ENCODE results near the gene INPP5E. TPM values are rescaled to one million over a fixed set of nuclear protein-coding genes. Genes with fewer than 3 reads are reported as not detected.
A peak's percentile ranks its signal among the peaks of the same experiment; 100 is the strongest.

The INPP5E gene
- total RNA-seq, 1 donor from 2014 or later, result 24.0 TPM

DNA sequence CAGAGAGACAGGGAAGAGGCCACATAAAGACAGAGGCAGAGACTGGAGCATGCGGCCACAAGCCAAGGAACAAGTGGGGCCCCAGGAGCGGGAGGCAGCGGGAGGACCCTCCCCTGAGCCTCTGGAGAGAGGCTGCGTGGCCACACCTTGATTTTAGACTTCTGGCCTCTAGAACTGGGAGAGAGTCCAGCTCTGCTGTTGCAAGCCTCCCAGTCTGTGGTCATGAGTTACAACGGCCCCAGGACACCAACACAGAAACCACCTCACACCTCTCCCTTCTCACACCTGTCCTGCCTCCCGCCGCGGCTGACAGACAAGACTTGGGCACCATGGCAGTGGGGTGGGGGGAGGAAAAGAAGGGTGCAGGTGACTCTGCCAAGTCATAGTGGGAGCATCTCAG is 2.2 kb downstream of the INPP5E start:
- H3K36me3 Mint-ChIP-seq, result no peaks in the 10 kb centered on the region
- H3K27me3 Mint-ChIP-seq, result no peaks in the 10 kb centered on the region
- no peaks in the 10 kb centered on the region for H3K9me3 Mint-ChIP-seq
- H3K4me3 Mint-ChIP-seq, result peak overlapping the region; percentile 91
- no peak for DNase-seq (ENCODE audit: extremely low spot score, unreplicated experiment)
- TF ChIP-seq, protein P1, sequence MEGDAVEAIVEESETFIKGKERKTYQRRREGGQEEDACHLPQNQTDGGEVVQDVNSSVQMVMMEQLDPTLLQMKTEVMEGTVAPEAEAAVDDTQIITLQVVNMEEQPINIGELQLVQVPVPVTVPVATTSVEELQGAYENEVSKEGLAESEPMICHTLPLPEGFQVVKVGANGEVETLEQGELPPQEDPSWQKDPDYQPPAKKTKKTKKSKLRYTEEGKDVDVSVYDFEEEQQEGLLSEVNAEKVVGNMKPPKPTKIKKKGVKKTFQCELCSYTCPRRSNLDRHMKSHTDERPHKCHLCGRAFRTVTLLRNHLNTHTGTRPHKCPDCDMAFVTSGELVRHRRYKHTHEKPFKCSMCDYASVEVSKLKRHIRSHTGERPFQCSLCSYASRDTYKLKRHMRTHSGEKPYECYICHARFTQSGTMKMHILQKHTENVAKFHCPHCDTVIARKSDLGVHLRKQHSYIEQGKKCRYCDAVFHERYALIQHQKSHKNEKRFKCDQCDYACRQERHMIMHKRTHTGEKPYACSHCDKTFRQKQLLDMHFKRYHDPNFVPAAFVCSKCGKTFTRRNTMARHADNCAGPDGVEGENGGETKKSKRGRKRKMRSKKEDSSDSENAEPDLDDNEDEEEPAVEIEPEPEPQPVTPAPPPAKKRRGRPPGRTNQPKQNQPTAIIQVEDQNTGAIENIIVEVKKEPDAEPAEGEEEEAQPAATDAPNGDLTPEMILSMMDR (conservative IDR thresholded peaks at IDR 0.05), result no peak
- no peak overlapping the region for H3K27ac Mint-ChIP-seq
- H3K4me1 Mint-ChIP-seq (ENCODE audit: unreplicated experiment), result peaks cover 24% of the 10 kb centered on the region

DNA sequence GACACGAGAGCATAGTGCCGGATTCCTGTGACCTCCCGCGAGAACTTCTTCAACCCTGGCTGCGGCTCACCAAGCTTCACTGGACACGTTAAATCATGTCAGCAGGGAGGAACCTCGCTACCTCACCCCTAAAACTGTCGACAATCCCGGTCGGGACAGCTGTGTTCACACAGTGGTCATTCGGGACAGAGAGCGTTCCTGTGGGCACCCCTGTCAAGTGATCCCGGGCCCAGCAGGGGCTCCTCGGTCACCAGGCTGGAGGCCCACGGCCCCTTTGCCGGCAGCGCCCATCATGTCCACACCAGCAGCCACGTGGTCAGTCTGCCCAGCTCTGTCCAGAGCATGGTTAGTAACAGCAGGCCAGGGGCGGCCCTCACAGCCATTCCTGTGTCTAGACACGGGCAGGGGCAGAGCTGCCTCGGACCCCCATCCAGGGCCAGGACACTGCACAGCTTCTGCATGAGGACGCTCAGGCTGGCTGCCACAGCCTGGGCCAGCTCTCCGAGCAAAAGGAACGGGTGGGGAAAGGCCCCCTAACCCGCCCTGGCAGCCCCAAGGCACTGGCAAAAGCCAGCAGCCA is 3.5 kb downstream of the INPP5E start:
- Mint-ChIP-seq H3K4me1 (ENCODE audit: unreplicated experiment) (peaks cover 24% of the 10 kb centered on the region), H3K4me3 (peak overlapping the region; percentile 91), H3K27me3 (no peaks in the 10 kb centered on the region), H3K9me3 (no peaks in the 10 kb centered on the region), H3K36me3 (no peaks in the 10 kb centered on the region), H3K27ac (peak overlapping the region; percentile 26)
- TF ChIP-seq, protein P1 (conservative IDR thresholded peaks at IDR 0.05), result no peak
- DNase-seq (ENCODE audit: extremely low spot score, unreplicated experiment), result no peak

DNA sequence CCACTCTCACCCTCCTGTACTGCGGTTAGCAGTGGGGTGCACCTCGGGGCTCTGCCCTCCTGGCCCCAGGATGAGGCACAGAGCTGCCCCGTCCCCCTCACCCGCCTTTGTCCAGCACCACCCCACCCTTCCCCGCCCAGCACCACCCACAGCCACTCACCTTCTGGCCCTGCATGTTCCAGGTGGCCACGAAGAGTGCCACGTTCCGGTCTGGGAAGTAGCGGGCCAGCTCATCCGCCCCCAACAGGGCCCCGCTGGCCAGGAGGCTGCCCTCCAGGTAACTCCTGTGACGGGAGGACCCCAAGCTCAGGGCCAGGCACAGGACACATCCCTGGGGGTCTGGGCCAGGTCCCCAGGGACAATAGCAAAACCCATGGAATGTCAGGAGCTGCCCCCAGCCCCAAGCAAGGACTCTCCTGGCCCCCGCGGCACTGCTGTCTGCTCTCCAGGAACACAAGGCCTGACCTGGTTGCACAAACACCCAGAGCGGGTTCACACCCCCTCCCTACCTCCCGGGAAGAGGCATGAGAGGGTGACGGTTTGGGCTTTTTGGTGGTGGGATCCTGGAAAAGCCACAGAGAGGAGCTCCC is 5.0 kb downstream of the INPP5E start:
- Mint-ChIP-seq H3K4me3 (no peak overlapping the region), H3K27ac (no peak overlapping the region), H3K36me3 (no peaks in the 10 kb centered on the region), H3K4me1 (ENCODE audit: unreplicated experiment) (peaks cover 19% of the 10 kb centered on the region), H3K27me3 (no peaks in the 10 kb centered on the region), H3K9me3 (no peaks in the 10 kb centered on the region)
- no peak for DNase-seq (ENCODE audit: extremely low spot score, unreplicated experiment)
- TF ChIP-seq, protein P1 (conservative IDR thresholded peaks at IDR 0.05), result no peak

DNA sequence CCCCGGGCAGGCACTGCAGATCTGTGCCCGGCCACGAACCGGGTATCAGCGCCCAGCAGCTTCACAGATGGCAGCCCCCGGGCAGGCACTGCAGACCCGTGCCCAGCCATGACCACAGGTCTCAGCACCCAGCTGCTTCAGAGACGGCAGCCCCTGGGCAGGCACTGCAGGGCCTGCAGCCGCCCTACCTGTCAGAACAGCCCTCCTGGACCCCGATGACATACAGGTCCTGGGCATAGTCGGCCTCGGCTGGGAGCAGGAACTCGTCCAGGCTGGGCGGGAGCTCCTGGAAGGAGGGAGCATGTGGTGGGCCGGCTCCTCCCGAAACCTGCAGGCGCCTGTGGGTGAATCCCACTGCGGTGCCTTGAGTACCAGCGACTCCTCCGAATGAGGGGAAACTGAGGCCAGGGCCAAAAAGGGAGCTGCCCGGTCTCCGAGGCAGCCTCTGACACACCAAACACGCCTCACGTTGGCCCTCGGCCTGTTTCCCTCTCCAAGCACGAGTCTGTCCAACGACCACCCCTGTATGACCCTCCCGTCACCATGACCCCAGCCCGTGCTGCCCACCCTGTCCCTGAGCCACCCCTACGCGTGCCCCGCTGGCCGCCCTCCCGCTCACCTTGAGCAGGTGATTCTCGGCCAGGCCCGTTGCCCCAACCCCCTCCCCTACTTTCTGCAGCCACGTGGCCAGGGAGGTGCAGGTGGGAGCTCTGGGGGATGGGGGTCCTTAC is 5.6 kb downstream of the INPP5E start:
- Mint-ChIP-seq H3K36me3 (no peaks in the 10 kb centered on the region), H3K9me3 (no peaks in the 10 kb centered on the region), H3K4me1 (ENCODE audit: unreplicated experiment) (peaks cover 19% of the 10 kb centered on the region), H3K27ac (no peak overlapping the region), H3K4me3 (no peak overlapping the region), H3K27me3 (no peaks in the 10 kb centered on the region)
- TF ChIP-seq, protein P1 (conservative IDR thresholded peaks at IDR 0.05), result no peak
- DNase-seq (ENCODE audit: extremely low spot score, unreplicated experiment), result no peak

DNA sequence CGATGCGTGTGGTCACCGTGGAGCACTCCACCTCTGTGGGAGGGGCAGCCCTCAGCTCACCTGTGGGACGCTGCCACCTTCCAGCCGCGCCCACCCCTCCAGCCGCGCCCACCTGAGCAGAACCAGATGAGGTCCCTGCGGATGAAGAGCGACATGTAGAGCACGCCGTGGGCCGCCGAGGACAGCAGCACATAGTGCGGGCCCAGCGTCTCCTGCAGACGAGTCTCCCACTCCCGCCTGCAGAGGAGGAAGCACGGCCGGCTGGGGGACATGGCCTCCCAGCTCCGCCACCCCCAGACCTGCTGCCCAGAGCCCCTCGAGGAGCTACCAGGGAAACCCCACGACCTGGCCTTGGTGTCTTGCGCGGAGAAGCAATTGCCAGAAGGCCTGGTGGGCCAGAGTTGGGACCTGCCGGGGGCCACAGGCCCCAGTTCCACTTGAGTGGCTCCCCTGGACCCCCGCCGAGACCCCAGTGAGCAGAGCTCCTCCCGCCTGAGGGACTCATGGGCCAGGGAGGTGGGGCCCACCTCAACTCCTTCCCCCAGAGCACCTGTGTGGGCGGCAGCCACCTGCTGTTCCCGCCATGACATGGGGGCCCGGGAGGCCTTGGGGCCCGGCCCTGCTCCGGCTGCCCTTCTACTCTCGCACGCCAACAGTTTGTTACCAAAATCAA is 6.5 kb downstream of the INPP5E start:
- H3K27me3 Mint-ChIP-seq, result no peaks in the 10 kb centered on the region
- TF ChIP-seq, protein P1 (conservative IDR thresholded peaks at IDR 0.05), result no peak
- DNase-seq (ENCODE audit: extremely low spot score, unreplicated experiment), result peak; percentile 63
- no peaks in the 10 kb centered on the region for H3K9me3 Mint-ChIP-seq
- H3K4me1 Mint-ChIP-seq (ENCODE audit: unreplicated experiment), result peaks cover 17% of the 10 kb centered on the region
- no peak overlapping the region for H3K4me3 Mint-ChIP-seq
- no peak overlapping the region for H3K27ac Mint-ChIP-seq
- peaks cover 3% of the 10 kb centered on the region for H3K36me3 Mint-ChIP-seq

Data from type B pancreatic cell (in vitro differentiated cells).